Gastroesophageal sphincter (tissue), 4 donors: ENCODE measurements around the gene NPL. TPM values are rescaled to one million over a fixed set of nuclear protein-coding genes. Genes with fewer than 3 reads are reported as not detected.

Source experiments
- ATAC-seq: fragments of 150-250 bp; one replicate; pipeline ENCODE4 v1.9.1; 2016; ENCODE audit warnings: mild to moderate bottlenecking, moderate library complexity
- H3K27ac ChIP-seq, 4 donors: fragments of 200-600 bp; sonication (generic) in 3 of 4; 1 replicate in 3 of 4; 2 replicates in 1 of 4; pipeline ENCODE4 v1.5.1; 2016 to 2019
- H3K27me3 ChIP-seq: fragments of 200-600 bp; sonication (generic); one replicate; pipeline ENCODE4 v1.5.1; 2019
- H3K36me3 ChIP-seq, 2 donors: fragments of 200-600 bp; sonication (generic); one replicate each; pipeline ENCODE4 v1.5.1; 2019; ENCODE audit warnings: control low read depth in 1 of 2
- H3K4me1 ChIP-seq, 3 donors: fragments of 200-600 bp; sonication (generic); 1 replicate in 2 of 3; 2 replicates in 1 of 3; pipeline ENCODE4 v1.5.1; 2016 to 2019; ENCODE audit warnings: control low read depth in 2 of 3
- H3K4me3 ChIP-seq, 2 donors: fragments of 200-600 bp; sonication (generic); one replicate each; pipeline ENCODE4 v1.5.1; 2019; ENCODE audit warnings: mild to moderate bottlenecking in 1 of 2, moderate library complexity in 1 of 2
- H3K9me3 ChIP-seq, 3 donors: fragments of 200-600 bp; sonication (generic); one replicate each; pipeline ENCODE4 v1.5.1; 2017 to 2019; ENCODE audit warnings: control low read depth in 2 of 3
- CTCF ChIP-seq, 4 experiments: fragments of 200-600 bp in 2 of 4; fragments of 450-650 bp in 2 of 4; sonication (generic) in 1 of 4; IDR thresholded peaks; one replicate each; pipeline ENCODE4 v1.5.1; 2017 to 2019; ENCODE audit warnings: antibody characterized with exemption in 4 of 4, mild to moderate bottlenecking in 2 of 4, moderate library complexity in 2 of 4
- EP300 ChIP-seq: sonication (generic); formaldehyde crosslinking; IDR thresholded peaks from one replicate; pipeline ENCODE4 v1.6.1; 2017; ENCODE audit warnings: antibody characterized with exemption, mild to moderate bottlenecking
- POLR2A ChIP-seq, 2 donors: fragments of 450-650 bp; IDR thresholded peaks; one replicate each; pipeline ENCODE4 v1.6.1; 2017; ENCODE audit warnings: antibody characterized with exemption in 2 of 2, mild to moderate bottlenecking in 2 of 2, moderate library complexity in 1 of 2
- POLR2AphosphoS5 ChIP-seq: sonication (generic); formaldehyde crosslinking; IDR thresholded peaks from one replicate; pipeline ENCODE4 v1.6.1; 2017; ENCODE audit warnings: antibody characterized with exemption
- WGBS, 2 donors: methylation state at CpG; one replicate each; pipeline ENCODE4 v1.1.5; 2018; ENCODE audit warnings: low coverage in 1 of 2; 5-methylcytosine and 5-hydroxymethylcytosine counted together
- total RNA-seq, 4 donors: library from RNA; depleted of rRNA; stranded (reverse); fragments of >200 nt; gene quantifications; one replicate each; pipeline ENCODE4 v1.1.0, GENCODE V29; 2016

Gene NPL
- total RNA-seq, 4 donors from 2014 or later: 6.8 to 10.2 (median 7.9) TPM

DNA sequence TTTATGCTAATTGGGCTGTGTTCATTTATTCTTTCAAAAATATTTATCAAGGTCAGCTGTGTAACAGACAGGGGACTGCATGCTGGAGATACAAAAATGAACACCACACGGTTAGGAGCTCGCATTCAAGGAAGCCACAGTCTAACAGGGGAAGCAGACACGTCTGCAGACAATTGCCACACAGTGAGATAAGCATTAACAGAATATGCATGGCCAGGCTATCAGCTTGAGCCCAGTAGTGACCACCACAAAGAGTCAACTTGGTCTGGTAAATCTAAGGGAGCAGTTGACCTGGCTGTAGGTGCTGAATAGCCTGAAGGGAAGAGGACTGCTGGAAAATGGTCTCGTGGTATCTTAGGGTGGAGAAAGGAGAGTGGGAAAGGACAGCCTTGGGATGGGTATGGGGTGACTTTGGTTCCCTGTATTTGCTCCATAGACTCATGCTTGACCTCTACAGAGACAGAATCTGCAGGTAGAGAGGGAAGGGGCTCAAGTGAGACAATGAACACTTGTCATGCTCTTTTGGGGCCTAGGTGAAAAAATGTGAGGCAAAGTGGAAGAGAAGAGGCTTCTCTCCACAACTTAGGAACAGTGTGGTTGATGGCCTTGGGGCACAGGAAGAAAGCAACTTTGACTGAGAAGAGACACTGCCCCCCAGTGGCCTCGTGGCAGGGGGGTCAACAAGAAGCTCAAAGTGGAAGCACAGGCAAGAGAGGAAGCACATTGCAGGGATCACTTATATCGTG is 7.6 kb upstream of the NPL start:
- peaks cover 0 to 19% (median 0%) of the 10 kb centered on the region in 3 donors for H3K4me1 ChIP-seq
- H3K27me3 ChIP-seq: no peaks in the 10 kb centered on the region
- H3K4me3 ChIP-seq: no peak overlapping the region
- no peaks in the 10 kb centered on the region for H3K36me3 ChIP-seq
- TF ChIP-seq POLR2AphosphoS5 (no peak), EP300 (no peak), CTCF (IDR thresholded peaks at IDR 0.05) (peak; percentile 42 to 74 (median 56)), POLR2A (IDR thresholded peaks at IDR 0.05) (no peak)
- H3K27ac ChIP-seq: no peak overlapping the region
- no peaks in the 10 kb centered on the region for H3K9me3 ChIP-seq
- 42 to 52% methylated on average over 2 to 4 of the region's 6 CpGs for WGBS, 2 donors
- ATAC-seq: peak; percentile 54

DNA sequence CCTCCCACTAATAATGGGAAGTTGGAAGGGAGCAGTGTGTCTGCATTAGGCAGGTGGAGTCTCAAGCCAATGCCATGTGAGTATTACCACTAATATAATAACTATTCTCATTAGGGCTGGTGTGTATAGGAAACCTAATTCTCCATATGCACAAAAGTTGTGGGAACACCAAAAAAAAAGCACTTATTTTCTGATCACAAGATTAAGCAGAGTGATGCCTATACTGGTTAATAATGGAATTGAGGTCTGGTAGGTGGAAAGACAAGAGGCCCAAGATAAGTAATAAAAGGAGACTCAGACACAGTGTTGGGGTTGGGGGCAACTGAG is 7.0 kb upstream of the NPL start:
- TF ChIP-seq CTCF (IDR thresholded peaks at IDR 0.05): no peak
- no peak for TF ChIP-seq POLR2A (IDR thresholded peaks at IDR 0.05)
- TF ChIP-seq POLR2AphosphoS5: no peak
- no peak for TF ChIP-seq EP300
- no peak for ATAC-seq
- Histone ChIP-seq H3K4me3 (no peak overlapping the region), H3K36me3 (no peaks in the 10 kb centered on the region), H3K27ac (no peak overlapping the region), H3K27me3 (no peaks in the 10 kb centered on the region), H3K9me3 (no peaks in the 10 kb centered on the region), H3K4me1 (peaks cover 0 to 14% (median 0%) of the 10 kb centered on the region in 3 donors)

- 13 to 83% methylated on average over 1 of the region's 2 CpGs for WGBS, 2 donors
- TF ChIP-seq CTCF (IDR thresholded peaks at IDR 0.05) (no peak), POLR2AphosphoS5 (no peak), POLR2A (IDR thresholded peaks at IDR 0.05) (no peak), EP300 (no peak)
- ATAC-seq: no peak
These were observed 6.5 kb upstream of the NPL start for GRCh38 chr1:182783068-182783467.

DNA sequence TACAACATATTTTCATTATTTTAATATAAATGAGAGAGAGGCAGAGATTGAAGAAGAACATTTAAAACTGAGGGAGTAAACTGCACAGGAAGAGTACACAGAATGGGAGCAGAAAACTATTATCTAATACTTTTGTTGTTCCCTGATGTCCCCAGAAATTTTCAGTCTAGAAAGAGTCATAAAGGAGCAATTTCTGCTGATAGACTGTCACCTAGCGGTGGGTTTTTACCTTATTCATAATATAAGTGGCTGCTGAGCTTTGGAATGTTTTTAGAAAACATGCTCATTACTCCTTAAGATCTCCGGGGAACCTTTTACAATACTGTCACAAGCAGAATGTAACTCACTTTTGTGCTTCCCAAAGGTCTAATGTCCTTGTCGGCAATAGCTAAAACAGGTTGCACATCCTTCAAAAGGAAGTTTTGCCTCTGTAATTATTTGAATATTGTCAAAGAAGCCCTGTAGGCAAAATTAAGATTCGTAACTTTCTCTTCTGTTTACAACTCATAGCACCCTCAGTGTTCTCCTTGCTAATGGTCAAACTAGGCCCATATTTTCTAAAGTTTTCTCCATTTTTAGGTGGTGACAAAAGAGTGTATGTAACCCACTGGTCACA is 4.9 kb upstream of the NPL start:
- Histone ChIP-seq H3K4me3 (no peak overlapping the region), H3K27me3 (no peaks in the 10 kb centered on the region), H3K4me1 (peaks cover 0 to 21% (median 3%) of the 10 kb centered on the region in 3 donors), H3K9me3 (no peaks in the 10 kb centered on the region), H3K36me3 (no peaks in the 10 kb centered on the region), H3K27ac (no peak overlapping the region)
- no peak for ATAC-seq
- 30 to 54% methylated on average over 4 of the region's 4 CpGs for WGBS, 2 donors
- TF ChIP-seq POLR2AphosphoS5 (no peak), CTCF (IDR thresholded peaks at IDR 0.05) (peak; percentile 66 to 92 (median 86))

More at GRCh38 chr1:182783068-182783467, 6.5 kb upstream of the NPL start:
- Histone ChIP-seq H3K27me3 (no peaks in the 10 kb centered on the region), H3K4me1 (peaks cover 0 to 10% (median 0%) of the 10 kb centered on the region in 3 donors), H3K9me3 (no peaks in the 10 kb centered on the region), H3K36me3 (no peaks in the 10 kb centered on the region), H3K4me3 (no peak overlapping the region), H3K27ac (no peak overlapping the region)

GRCh38 chr1:182785181-182785580 is 4.4 kb upstream of the NPL start:
- Histone ChIP-seq H3K4me1 (peaks cover 0 to 26% (median 3%) of the 10 kb centered on the region in 3 donors), H3K4me3 (no peak overlapping the region), H3K36me3 (no peaks in the 10 kb centered on the region), H3K27ac (no peak overlapping the region), H3K27me3 (no peaks in the 10 kb centered on the region), H3K9me3 (no peaks in the 10 kb centered on the region)
- no peak for TF ChIP-seq CTCF (IDR thresholded peaks at IDR 0.05)
- no peak for ATAC-seq
- WGBS, 2 donors: 80% methylated on average over 1 of the region's 2 CpGs; no CpG with 5 or more reads in 1 of the 2 donors
